ENCODE measurements around the gene EDIL3.
"Not testable (repeated sequence)": the region's sequence is repeated elsewhere in the genome, so short reads cannot be mapped to it uniquely, and the experiment has no call there.

Gene EDIL3

DNA sequence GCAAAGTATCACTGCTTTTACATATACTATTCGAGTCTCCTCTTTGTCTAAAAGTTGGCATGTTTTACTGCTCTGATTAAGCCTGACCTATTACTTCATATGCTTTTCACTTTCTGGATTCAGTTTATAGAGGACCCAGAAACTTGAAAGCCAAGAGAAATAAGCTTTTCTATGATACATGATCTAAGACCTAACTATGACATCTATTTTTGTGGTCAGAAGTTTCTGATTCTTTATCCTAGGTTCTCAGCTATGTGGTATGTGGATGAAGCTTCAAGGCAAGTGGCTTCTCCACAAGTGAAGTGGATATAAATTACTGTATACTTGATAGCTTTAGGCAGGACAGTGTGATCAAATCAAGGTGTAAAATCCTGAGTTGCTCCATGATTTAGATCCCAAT lies 6.3 kb downstream of the EDIL3 start:
- no peak for DNase-seq

- DNase-seq = no peak
These were observed 8.3 kb downstream of the EDIL3 start for GRCh38 chr5:84376346-84376745.

DNA sequence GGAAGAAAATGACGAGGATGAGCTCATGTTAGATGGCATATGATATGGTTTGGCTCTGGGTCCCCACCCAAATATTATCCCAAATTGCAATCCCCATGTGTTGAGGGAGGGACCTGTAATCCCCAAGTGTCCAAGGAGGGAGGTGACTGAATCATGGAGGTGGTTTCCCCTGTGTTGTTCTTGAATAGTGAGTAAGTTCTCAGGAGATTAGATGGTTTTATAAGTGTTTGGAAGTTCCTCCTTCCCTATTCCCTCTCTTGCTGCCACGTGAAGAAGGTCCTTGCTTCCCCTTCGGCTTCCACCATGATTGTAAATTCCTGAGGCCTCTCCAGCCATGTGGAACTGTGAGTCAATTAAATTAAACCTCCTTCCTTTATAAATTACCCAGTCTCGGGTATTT lies 10.1 kb downstream of the EDIL3 start:
- DNase-seq = no peak

DNA sequence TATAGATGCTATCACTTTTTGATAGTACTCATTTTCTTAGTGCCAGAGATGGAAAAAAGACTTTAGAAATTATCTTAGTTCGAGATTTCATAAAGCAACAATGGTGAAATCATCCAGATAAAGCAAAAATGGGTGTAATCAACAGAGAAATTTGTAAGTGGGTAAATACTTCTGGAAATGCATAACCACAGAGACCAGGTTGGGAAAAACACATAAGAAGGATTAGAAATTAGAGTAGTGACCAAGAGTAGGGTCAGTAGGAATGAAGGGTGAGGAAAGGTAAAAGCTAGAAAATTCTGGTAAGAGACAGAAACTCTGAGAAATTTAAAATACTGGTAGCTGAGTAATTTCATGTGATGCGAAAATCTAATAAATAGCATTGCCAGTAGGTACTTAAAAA lies 11.2 kb downstream of the EDIL3 start:
- no peak for DNase-seq

DNA sequence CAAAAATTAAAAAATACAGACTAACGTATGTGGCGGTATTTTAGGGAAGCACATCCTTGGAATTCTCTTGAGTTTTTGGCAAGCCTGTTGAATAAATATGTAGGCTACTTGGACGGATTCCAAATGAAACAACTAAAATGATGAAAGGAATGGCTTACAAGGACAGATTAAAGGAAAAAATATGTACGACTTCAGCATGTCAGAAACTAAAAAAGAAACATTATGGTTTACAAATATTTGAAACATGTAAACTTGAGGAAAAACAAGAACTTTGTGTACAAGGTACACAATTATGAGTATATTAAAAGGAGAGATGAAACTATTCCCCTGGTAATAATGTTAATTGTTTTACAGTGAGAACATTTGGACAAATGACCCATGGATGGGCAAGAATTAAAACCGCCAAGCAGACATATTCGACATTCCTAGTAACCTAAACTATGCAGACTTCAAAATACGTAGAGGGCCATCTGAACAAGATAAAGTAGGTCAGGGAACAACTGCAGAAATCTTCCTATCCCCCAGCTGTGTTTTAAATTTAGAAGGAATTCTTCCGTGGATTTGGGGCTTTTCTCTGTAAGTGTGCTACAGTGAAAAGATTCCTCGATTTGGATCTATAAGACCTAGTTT lies 12.5 kb downstream of the EDIL3 start:
- no peak for DNase-seq

GRCh38 chr5:84370176-84370575 lies 14.5 kb downstream of the EDIL3 start:
- no peak for DNase-seq

GRCh38 chr5:84364043-84364442 lies 20.6 kb downstream of the EDIL3 start:
- DNase-seq = no peak

DNA sequence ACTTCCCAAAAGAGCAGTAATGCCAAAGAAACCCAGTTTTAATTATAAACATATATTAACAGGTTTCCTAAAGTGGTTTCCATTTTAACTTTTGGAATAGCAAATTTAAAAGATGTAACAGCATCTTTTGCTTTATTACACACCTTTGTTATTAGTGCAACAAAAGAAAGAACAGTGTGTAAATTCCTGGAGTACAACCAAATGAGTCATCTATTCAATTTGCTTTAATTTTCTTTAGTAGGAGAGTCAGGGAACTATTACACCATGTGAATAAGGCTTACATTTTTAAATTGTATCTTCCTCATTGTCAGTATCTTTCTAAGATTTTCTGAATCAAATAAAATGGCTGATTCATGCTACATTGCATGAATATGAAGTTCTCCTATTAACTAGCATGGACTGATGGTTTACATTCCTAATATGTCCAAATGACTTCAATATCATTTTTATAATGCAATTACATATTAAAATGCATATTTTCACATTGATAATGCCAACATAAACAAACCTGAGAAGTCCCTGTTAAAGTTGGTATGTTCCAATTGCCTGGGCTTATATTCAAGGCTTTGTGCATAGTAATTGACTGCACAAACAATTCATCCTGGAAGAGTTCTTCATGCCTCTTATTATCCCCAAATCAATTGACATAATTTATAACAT lies 22.5 kb downstream of the EDIL3 start:
- DNase-seq = no peak

- DNase-seq = no peak
These were observed 23.1 kb downstream of the EDIL3 start for GRCh38 chr5:84361572-84361971.

- no peak for DNase-seq
These were observed 24.6 kb downstream of the EDIL3 start for GRCh38 chr5:84360056-84360455.

GRCh38 chr5:84354101-84354500 lies 30.6 kb downstream of the EDIL3 start:
- no peak for DNase-seq

GRCh38 chr5:84344788-84345187 lies 39.9 kb downstream of the EDIL3 start:
- no peak for DNase-seq

DNA sequence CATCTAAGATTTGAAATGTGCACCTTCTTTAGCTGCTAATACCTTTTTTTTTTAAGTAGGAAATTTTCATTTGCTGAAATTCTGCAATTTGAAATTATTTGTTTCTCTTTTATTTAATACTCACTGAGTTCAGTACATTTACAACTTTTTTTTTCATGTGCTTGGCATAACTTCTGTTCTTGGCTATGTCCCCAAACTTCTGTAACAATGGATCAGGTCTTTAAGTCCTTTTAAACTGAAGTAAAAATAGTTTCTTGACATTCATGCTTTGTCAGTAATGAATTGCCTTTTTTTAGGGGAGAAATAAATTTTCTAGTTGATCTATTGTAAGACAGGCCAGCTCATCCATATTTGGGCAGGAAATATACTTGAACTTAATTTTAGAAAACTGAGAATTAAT lies 41.5 kb downstream of the EDIL3 start:
- DNase-seq = no peak

GRCh38 chr5:84332106-84332505 lies 52.6 kb downstream of the EDIL3 start:
- no peak for DNase-seq

DNA sequence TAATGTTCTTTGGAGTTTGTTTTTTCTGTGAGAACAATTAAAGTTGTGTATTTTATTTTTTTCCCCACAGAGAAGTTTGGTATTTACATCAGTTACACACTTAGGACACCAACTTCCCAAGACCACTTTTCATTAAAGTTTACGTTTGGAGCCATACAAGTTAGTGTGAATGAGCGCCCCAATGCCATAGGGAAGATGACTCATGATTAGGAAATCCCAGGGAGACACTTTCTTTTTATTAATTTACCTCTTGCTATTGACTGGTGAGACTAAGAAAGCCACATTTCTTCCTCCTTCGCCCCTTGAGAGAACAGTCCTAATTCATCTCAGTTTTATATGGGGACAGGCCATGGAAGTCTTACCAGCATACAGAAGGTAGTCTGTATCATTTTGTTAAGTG lies 57.1 kb downstream of the EDIL3 start:
- DNase-seq = no peak

GRCh38 chr5:84322646-84323045 lies 62.0 kb downstream of the EDIL3 start:
- DNase-seq = no peak

- not testable (repeated sequence) for DNase-seq
These were observed 66.9 kb downstream of the EDIL3 start for GRCh38 chr5:84317826-84318225.

DNA sequence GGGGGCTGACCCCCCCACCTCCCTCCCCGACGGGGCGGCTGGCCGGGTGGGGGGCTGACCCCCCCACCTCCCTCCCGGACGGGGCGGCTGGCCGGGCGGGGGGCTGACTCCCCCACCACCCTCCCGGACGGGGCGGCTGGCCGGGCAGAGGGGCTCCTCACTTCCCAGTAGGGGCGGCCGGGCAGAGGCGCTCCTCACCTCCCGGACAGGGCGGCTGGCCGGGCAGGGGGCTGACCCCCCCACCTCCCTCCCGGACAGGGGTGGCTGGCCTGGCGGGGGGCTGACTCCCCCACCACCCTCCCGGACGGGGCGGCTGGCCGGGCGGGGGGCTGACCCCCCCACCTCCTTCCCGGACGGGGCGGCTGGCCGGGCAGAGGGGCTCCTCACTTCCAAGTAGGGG lies 72.4 kb downstream of the EDIL3 start:
- DNase-seq = not testable (repeated sequence)

DNA sequence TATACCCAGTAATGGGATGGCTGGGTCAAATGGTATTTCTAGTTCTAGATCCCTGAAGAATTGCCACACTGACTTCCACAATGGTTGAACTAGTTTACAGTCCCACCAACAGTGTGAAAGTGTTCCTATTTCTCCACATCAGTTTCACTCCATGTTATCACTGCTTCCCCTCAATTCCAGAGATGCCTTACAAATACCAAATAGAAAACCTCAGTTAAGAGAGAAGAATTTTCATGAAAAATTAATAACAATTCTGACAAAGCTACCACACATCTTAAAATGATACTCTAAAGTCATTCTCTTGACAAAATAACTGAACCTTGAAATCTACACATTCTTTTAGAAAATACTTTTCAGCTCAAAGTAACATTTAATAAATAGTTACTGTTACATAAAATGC lies 74.8 kb downstream of the EDIL3 start:
- not testable (repeated sequence) for DNase-seq

- no peak for DNase-seq
These were observed 78.1 kb downstream of the EDIL3 start for GRCh38 chr5:84306601-84307000.

DNA sequence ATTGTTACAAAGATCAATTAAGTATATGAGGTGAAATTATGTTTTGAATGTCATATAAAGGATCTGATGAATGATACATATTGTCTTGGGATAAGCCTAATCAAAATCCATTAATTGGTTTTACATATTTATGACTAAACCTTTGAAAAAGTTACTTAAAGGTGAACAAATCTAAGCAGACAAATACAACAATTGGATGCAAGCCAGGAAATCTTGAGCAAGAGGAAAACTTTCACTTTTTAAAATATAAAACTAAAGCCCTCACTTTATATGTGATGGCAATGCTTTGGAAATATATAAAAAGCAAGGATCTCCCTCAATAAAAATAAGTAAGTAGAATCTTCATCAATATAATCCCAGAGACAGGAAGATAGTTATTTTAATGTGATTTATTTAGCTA lies 80.1 kb downstream of the EDIL3 start:
- DNase-seq = no peak

DNA sequence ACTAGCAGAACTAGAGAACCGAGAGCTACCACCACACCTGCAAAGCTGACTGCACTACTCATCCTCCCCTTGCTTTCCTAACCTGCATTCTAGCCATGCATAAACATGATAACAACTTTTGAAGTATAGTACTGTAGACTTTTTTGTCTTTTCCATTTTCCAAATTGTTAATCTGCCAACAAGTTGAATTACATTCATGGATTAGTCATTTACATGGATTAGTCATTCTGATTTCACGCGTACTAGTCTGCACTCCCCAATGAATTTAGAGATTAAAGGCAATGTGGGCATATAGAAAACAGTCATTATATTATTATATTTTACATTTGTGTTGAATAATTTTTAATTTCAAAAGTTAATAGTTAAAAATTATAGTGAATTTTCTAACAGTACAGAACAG lies 81.4 kb downstream of the EDIL3 start:
- DNase-seq = no peak

DNA sequence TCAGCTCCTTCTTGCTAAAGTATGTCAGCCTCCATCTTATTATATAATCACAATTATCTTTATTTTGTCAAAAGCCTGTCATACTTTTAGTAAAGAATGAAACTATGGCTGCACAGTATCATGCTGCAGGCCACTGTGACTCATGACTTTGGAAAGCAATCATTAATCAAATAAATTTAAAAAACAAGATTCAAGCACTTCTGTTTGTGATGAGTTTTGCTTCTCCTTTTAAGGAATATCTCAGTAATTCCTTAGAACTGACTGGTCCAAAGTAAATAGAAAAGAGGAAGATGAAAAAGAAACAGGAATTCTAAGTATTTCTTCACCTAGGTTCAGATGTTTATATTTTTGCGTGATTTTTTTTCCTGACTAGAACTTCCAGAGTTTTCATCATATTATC lies 83.1 kb downstream of the EDIL3 start:
- no peak for DNase-seq

DNA sequence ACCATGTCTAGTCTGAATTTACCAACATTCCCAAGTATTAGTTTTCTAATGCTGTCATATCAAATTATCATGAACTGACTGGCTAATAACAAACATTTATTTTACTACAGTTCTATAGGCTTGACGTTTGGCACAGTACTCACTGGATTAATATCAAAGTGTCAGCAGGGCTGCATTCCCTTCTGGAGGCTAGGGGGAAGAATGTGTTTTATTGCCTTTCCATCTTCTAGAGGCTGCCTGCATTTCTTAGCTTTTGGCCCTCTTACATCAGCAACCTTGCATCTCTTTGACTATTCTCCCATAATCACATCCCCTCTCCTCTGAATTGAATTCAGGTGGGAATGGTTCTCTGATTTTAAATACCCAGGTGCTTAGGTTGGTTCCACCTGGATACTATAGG lies 84.7 kb downstream of the EDIL3 start:
- DNase-seq = no peak

- DNase-seq = no peak
These were observed 86.1 kb downstream of the EDIL3 start for GRCh38 chr5:84298628-84299027.

Measured in activated CD4-positive, alpha-beta T cell treated with anti-CD3 and anti-CD28 coated beads for 4 hours (primary cell).